Peyer's patch (tissue), 4 donors: ENCODE data around the gene SCUBE1.

Source experiments
- POLR2A ChIP-seq, 2 donors: fragments of 450-650 bp; IDR thresholded peaks; one replicate each; pipeline ENCODE4 v1.5.1; 2017; ENCODE audit warnings: antibody characterized with exemption in 2 of 2, mild to moderate bottlenecking in 2 of 2, moderate library complexity in 2 of 2
- TF ChIP-seq, protein P1 (sequence below), 6 experiments: fragments of 450-650 bp in 4 of 6; fragments of 200-600 bp in 2 of 6; sonication (generic) in 1 of 6; IDR thresholded peaks; one replicate each; pipeline ENCODE4 v1.5.1; 2017 to 2019; ENCODE audit warnings: antibody characterized with exemption in 6 of 6, mild to moderate bottlenecking in 3 of 6, moderate library complexity in 1 of 6

GRCh38 chr22:43325176-43325575 lies 18.0 kb downstream of the SCUBE1 start:
- TF ChIP-seq POLR2A (IDR thresholded peaks at IDR 0.05): no peak
- TF ChIP-seq, protein P1, sequence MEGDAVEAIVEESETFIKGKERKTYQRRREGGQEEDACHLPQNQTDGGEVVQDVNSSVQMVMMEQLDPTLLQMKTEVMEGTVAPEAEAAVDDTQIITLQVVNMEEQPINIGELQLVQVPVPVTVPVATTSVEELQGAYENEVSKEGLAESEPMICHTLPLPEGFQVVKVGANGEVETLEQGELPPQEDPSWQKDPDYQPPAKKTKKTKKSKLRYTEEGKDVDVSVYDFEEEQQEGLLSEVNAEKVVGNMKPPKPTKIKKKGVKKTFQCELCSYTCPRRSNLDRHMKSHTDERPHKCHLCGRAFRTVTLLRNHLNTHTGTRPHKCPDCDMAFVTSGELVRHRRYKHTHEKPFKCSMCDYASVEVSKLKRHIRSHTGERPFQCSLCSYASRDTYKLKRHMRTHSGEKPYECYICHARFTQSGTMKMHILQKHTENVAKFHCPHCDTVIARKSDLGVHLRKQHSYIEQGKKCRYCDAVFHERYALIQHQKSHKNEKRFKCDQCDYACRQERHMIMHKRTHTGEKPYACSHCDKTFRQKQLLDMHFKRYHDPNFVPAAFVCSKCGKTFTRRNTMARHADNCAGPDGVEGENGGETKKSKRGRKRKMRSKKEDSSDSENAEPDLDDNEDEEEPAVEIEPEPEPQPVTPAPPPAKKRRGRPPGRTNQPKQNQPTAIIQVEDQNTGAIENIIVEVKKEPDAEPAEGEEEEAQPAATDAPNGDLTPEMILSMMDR (IDR thresholded peaks at IDR 0.05): no peak
